H9 (cell line): Measurements from ENCODE around the gene FAM83F. TPM values are rescaled to one million over a fixed set of nuclear protein-coding genes. Genes with fewer than 3 reads are reported as not detected.

Source experiments
- DNase-seq: peaks from one replicate; pipeline ENCODE4 v3.0.0-alpha.2; 2017
- H2AFZ ChIP-seq: one replicate; pipeline ENCODE4 v1.6.1; 2013; ENCODE audit warnings: mild to moderate bottlenecking, low read length, control low read depth, moderate library complexity
- H2AK5ac ChIP-seq: 2 replicates; pipeline ENCODE4 v1.6.1; 2013; ENCODE audit warnings: low read length, control low read depth, mixed read lengths; ENCODE audit not compliant: insufficient read length
- H2BK120ac ChIP-seq: one replicate; pipeline ENCODE4 v1.6.1; 2013; ENCODE audit warnings: low read depth, mild to moderate bottlenecking, low read length, control low read depth, inconsistent platforms; ENCODE audit not compliant: poor library complexity, severe bottlenecking
- H2BK12ac ChIP-seq: 2 replicates; pipeline ENCODE4 v1.6.1; 2013; ENCODE audit warnings: low read length, control low read depth, mixed read lengths, low read depth; ENCODE audit not compliant: insufficient read length
- H2BK15ac ChIP-seq: 2 replicates; pipeline ENCODE4 v1.6.1; 2013; ENCODE audit warnings: low read depth, low read length, control low read depth
- H2BK20ac ChIP-seq: one replicate; pipeline ENCODE4 v1.6.1; 2013; ENCODE audit warnings: low read depth, mild to moderate bottlenecking, low read length, control low read depth, inconsistent platforms; ENCODE audit not compliant: poor library complexity, severe bottlenecking
- H2BK5ac ChIP-seq: 2 replicates; pipeline ENCODE4 v1.6.1; 2013; ENCODE audit warnings: low read length, control low read depth, mixed read lengths; ENCODE audit not compliant: insufficient read length
- H3K14ac ChIP-seq: 2 replicates; pipeline ENCODE4 v1.6.1; 2013; ENCODE audit warnings: low read length, control low read depth; ENCODE audit not compliant: insufficient read depth
- H3K18ac ChIP-seq: 2 replicates; pipeline ENCODE4 v1.6.1; 2013; ENCODE audit warnings: low read depth, mild to moderate bottlenecking, mixed read lengths, low read length, control low read depth; ENCODE audit not compliant: insufficient read length
- H3K23ac ChIP-seq: 2 replicates; pipeline ENCODE4 v1.6.1; 2013; ENCODE audit warnings: low read length, control low read depth, mixed read lengths, low read depth; ENCODE audit not compliant: insufficient read length
- H3K23me2 ChIP-seq: 2 replicates; pipeline ENCODE4 v1.6.1; 2013; ENCODE audit warnings: low read depth, mild to moderate bottlenecking, mixed read lengths, low read length, control low read depth; ENCODE audit not compliant: insufficient read length, poor library complexity, severe bottlenecking
- H3K27ac ChIP-seq: 2 replicates; pipeline ENCODE4 v1.5.1; 2013; ENCODE audit warnings: low read length, control low read depth, mixed read lengths, low read depth; ENCODE audit not compliant: insufficient read length
- H3K27me3 ChIP-seq: 2 replicates; pipeline ENCODE4 v1.6.1; 2013; ENCODE audit warnings: low read length, control low read depth, inconsistent platforms; ENCODE audit not compliant: insufficient read depth
- H3K4ac ChIP-seq: 2 replicates; pipeline ENCODE4 v1.6.1; 2013; ENCODE audit warnings: low read depth, mild to moderate bottlenecking, control low read depth, inconsistent platforms, low read length, moderate library complexity
- H3K4me1 ChIP-seq: 2 replicates; pipeline ENCODE4 v1.6.1; 2013; ENCODE audit warnings: low read length, control low read depth, inconsistent platforms; ENCODE audit not compliant: insufficient read depth
- H3K4me2 ChIP-seq: 2 replicates; pipeline ENCODE4 v1.6.1; 2013; ENCODE audit warnings: low read length, control low read depth, mixed read lengths; ENCODE audit not compliant: insufficient read length, insufficient read depth
- H3K56ac ChIP-seq: 2 replicates; pipeline ENCODE4 v1.6.1; 2013; ENCODE audit warnings: low read depth, mild to moderate bottlenecking, mixed read lengths, low read length, control low read depth; ENCODE audit not compliant: insufficient read length
- H3K79me1 ChIP-seq: 2 replicates; pipeline ENCODE4 v1.6.1; 2013; ENCODE audit warnings: low read depth, mild to moderate bottlenecking, moderate library complexity, low read length, control low read depth, inconsistent platforms; ENCODE audit not compliant: insufficient read depth, poor library complexity, severe bottlenecking
- H3K79me2 ChIP-seq: 2 replicates; pipeline ENCODE4 v1.6.1; 2013; ENCODE audit warnings: low read length, control low read depth, inconsistent platforms; ENCODE audit not compliant: insufficient read depth
- H3K9ac ChIP-seq: 2 replicates; pipeline ENCODE4 v1.6.1; 2013; ENCODE audit warnings: low read length, control low read depth, mixed read lengths; ENCODE audit not compliant: insufficient read length; ENCODE audit errors: extremely low read depth
- H3K9me3 ChIP-seq: one replicate; pipeline ENCODE4 v1.6.1; 2013; ENCODE audit warnings: low read depth, low read length, inconsistent platforms; ENCODE audit not compliant: control insufficient read depth
- H3T11ph ChIP-seq: one replicate; pipeline ENCODE4 v1.6.1; 2013; ENCODE audit warnings: mild to moderate bottlenecking, low read length, control low read depth, inconsistent platforms
- H4K20me1 ChIP-seq: one replicate; pipeline ENCODE4 v1.6.1; 2013; ENCODE audit not compliant: control insufficient read depth, insufficient read length, insufficient read depth
- H4K5ac ChIP-seq: 2 replicates; pipeline ENCODE4 v1.6.1; 2013; ENCODE audit warnings: low read depth, mild to moderate bottlenecking, mixed read lengths, low read length, control low read depth; ENCODE audit not compliant: insufficient read length
- H4K8ac ChIP-seq: replicated peaks from 2 replicates; pipeline ENCODE4 v1.6.1; 2013; ENCODE audit warnings: low read length, control low read depth, mixed read lengths, low read depth; ENCODE audit not compliant: insufficient read length
- H4K91ac ChIP-seq: 2 replicates; pipeline ENCODE4 v1.6.1; 2013; ENCODE audit warnings: low read depth, mild to moderate bottlenecking, moderate library complexity, mixed read lengths, low read length, control low read depth; ENCODE audit not compliant: insufficient read length
- H3K27ac Mint-ChIP-seq, 3 experiments: 2 replicates in 2 of 3; 3 replicates in 1 of 3; pipeline ENCODE4 v1.8.0; 2020 to 2021; ENCODE audit warnings: mixed read lengths in 3 of 3, mild to moderate bottlenecking in 1 of 3, moderate library complexity in 1 of 3
- H3K27me3 Mint-ChIP-seq: 2 replicates; pipeline ENCODE4 v1.8.0; 2021; ENCODE audit warnings: low read depth, mild to moderate bottlenecking, moderate library complexity, mixed read lengths
- H3K36me3 Mint-ChIP-seq, 3 experiments: 2 replicates in 2 of 3; 3 replicates in 1 of 3; pipeline ENCODE4 v1.8.0; 2020 to 2021; ENCODE audit warnings: low read depth in 3 of 3, mixed read lengths in 3 of 3; ENCODE audit not compliant: insufficient read depth in 1 of 3
- H3K4me1 Mint-ChIP-seq, 2 experiments: 2 replicates each; pipeline ENCODE4 v1.8.0; 2020; ENCODE audit warnings: mixed read lengths in 2 of 2
- H3K4me3 Mint-ChIP-seq, 2 experiments: 2 replicates in 1 of 2; 3 replicates in 1 of 2; pipeline ENCODE4 v1.8.0; 2020 to 2021; ENCODE audit warnings: mild to moderate bottlenecking in 2 of 2, mixed read lengths in 2 of 2, moderate library complexity in 1 of 2
- H3K9me3 Mint-ChIP-seq, 2 experiments: 2 replicates in 1 of 2; 3 replicates in 1 of 2; pipeline ENCODE4 v1.8.0; 2020; ENCODE audit warnings: mild to moderate bottlenecking in 2 of 2, mixed read lengths in 2 of 2, moderate library complexity in 1 of 2
- WGBS: extraction: QIAGEN DNeasy Blood & Tissue Kit; methylation state at CpG from one replicate; pipeline ENCODE4 v1.1.7; 2013; ENCODE audit warnings: missing lambda C conversion rate, low lambda C conversion rate, mixed read lengths; ENCODE audit not compliant: insufficient read length; ENCODE audit errors: extremely low coverage; 5-methylcytosine and 5-hydroxymethylcytosine counted together
- total RNA-seq: library from RNA; stranded (reverse); gene quantifications from 2 replicates; pipeline ENCODE4 v1.2.1, GENCODE V29; 2021
- TF ChIP-seq, protein P1 (sequence below): fragments of 200-600 bp; sonication (generic); conservative IDR thresholded peaks from 3 replicates; pipeline ENCODE4 v1.8.0; 2021; ENCODE audit warnings: antibody characterized with exemption, mild to moderate bottlenecking

Gene FAM83F
- total RNA-seq, 1 experiment from 2014 or later = 17.4 TPM

DNA sequence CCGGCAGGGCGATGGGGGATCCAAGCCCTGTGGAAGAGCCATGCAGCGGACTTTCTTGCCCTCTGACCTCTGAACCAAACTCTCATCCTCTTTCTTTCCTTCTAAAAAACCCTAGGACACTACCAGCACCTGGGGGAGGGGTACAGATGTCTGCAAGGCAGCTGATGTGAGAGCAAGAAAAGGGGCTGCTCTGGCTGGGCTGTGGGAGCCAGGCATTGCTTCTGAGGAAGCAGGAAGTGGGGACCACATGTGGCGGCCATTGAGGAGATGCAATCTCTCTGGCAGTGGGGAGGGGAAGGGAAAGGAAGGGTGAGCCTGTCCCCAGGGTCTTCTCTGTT is 36.0 kb downstream of the FAM83F start:
- no peaks in the 10 kb centered on the region for H3K9me3 Mint-ChIP-seq
- H3K4ac ChIP-seq = no peak overlapping the region
- H3K79me2 ChIP-seq = no peaks in the 10 kb centered on the region
- no peak overlapping the region for H4K8ac ChIP-seq
- no peak overlapping the region for H3T11ph ChIP-seq
- DNase-seq = peak; percentile 53
- H3K4me1 Mint-ChIP-seq = peaks cover 10 to 12% of the 10 kb centered on the region in 2 experiments
- H3K23ac ChIP-seq = no peak overlapping the region
- no peak overlapping the region for H3K9ac ChIP-seq
- H2BK20ac ChIP-seq = no peak overlapping the region
- no peak overlapping the region for H2AFZ ChIP-seq
- no peak overlapping the region for H2BK5ac ChIP-seq
- H3K27me3 Mint-ChIP-seq = peaks cover 4% of the 10 kb centered on the region
- WGBS = no CpG with 5 or more reads among the region's 4 CpGs
- H2BK120ac ChIP-seq = no peak overlapping the region
- no peaks in the 10 kb centered on the region for H3K4me1 ChIP-seq
- H3K27ac ChIP-seq = no peak overlapping the region
- no peak overlapping the region for H2BK12ac ChIP-seq
- no peaks in the 10 kb centered on the region for H3K79me1 ChIP-seq
- no peak overlapping the region for H3K18ac ChIP-seq
- H3K23me2 ChIP-seq = no peaks in the 10 kb centered on the region
- peaks cover 2% of the 10 kb centered on the region for H4K20me1 ChIP-seq
- no peak overlapping the region for H2BK15ac ChIP-seq
- H4K5ac ChIP-seq = no peak overlapping the region
- no peaks in the 10 kb centered on the region for H3K9me3 ChIP-seq
- H2AK5ac ChIP-seq = no peak overlapping the region
- H3K27me3 ChIP-seq = no peaks in the 10 kb centered on the region
- TF ChIP-seq, protein P1, sequence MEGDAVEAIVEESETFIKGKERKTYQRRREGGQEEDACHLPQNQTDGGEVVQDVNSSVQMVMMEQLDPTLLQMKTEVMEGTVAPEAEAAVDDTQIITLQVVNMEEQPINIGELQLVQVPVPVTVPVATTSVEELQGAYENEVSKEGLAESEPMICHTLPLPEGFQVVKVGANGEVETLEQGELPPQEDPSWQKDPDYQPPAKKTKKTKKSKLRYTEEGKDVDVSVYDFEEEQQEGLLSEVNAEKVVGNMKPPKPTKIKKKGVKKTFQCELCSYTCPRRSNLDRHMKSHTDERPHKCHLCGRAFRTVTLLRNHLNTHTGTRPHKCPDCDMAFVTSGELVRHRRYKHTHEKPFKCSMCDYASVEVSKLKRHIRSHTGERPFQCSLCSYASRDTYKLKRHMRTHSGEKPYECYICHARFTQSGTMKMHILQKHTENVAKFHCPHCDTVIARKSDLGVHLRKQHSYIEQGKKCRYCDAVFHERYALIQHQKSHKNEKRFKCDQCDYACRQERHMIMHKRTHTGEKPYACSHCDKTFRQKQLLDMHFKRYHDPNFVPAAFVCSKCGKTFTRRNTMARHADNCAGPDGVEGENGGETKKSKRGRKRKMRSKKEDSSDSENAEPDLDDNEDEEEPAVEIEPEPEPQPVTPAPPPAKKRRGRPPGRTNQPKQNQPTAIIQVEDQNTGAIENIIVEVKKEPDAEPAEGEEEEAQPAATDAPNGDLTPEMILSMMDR = no peak
- H3K4me3 Mint-ChIP-seq = peak overlapping the region in 1 of 2 experiments; percentile 57; a peak in 1 of 5 replicates
- peak overlapping the region; percentile 64 to 79 (median 74); a peak in 3 of 7 replicates for H3K27ac Mint-ChIP-seq
- H3K4me2 ChIP-seq = no peak overlapping the region
- peaks cover 0 to 1% (median 0%) of the 10 kb centered on the region in 3 experiments; a peak in 4 of 7 replicates for H3K36me3 Mint-ChIP-seq
- no peak overlapping the region for H3K56ac ChIP-seq
- H3K14ac ChIP-seq = no peak overlapping the region
- no peak overlapping the region for H4K91ac ChIP-seq
